ENCODE measurements around the gene AMIGO2. TPM values are rescaled to one million over a fixed set of nuclear protein-coding genes. Genes with fewer than 3 reads are reported as not detected.
A peak's percentile ranks its signal among the peaks of the same experiment; 100 is the strongest.

Gene AMIGO2, protein sequence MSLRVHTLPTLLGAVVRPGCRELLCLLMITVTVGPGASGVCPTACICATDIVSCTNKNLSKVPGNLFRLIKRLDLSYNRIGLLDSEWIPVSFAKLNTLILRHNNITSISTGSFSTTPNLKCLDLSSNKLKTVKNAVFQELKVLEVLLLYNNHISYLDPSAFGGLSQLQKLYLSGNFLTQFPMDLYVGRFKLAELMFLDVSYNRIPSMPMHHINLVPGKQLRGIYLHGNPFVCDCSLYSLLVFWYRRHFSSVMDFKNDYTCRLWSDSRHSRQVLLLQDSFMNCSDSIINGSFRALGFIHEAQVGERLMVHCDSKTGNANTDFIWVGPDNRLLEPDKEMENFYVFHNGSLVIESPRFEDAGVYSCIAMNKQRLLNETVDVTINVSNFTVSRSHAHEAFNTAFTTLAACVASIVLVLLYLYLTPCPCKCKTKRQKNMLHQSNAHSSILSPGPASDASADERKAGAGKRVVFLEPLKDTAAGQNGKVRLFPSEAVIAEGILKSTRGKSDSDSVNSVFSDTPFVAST
- total RNA-seq: 1 to 10 TPM; 2.5 to 4.8 (median 3.0) TPM

- Histone ChIP-seq H3K36me3 (no peaks in the 10 kb centered on the region), H3K9me3 (no peaks in the 10 kb centered on the region), H3K27me3 (no peaks in the 10 kb centered on the region), H3K4me1 (peaks cover 0 to 6% of the 10 kb centered on the region in 2 donors), H3K4me3 (replicated peaks in 1 of 3) (peak within 1 kb of the TSS; percentile 28 to 72 (median 67)), H3K27ac (peak within 1 kb of the TSS; percentile 44 to 83 (median 80))
- intact Hi-C loops (cut with DNase I): no loop called here
- 0 to 1% methylated on average over 12 to 30 of the region's 58 CpGs for WGBS, 2 donors
- TF ChIP-seq, protein P1, sequence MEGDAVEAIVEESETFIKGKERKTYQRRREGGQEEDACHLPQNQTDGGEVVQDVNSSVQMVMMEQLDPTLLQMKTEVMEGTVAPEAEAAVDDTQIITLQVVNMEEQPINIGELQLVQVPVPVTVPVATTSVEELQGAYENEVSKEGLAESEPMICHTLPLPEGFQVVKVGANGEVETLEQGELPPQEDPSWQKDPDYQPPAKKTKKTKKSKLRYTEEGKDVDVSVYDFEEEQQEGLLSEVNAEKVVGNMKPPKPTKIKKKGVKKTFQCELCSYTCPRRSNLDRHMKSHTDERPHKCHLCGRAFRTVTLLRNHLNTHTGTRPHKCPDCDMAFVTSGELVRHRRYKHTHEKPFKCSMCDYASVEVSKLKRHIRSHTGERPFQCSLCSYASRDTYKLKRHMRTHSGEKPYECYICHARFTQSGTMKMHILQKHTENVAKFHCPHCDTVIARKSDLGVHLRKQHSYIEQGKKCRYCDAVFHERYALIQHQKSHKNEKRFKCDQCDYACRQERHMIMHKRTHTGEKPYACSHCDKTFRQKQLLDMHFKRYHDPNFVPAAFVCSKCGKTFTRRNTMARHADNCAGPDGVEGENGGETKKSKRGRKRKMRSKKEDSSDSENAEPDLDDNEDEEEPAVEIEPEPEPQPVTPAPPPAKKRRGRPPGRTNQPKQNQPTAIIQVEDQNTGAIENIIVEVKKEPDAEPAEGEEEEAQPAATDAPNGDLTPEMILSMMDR (IDR thresholded peaks at IDR 0.05): peak in 4 of 6 experiments; percentile 8 to 48 (median 42)
- TF ChIP-seq POLR2A (IDR thresholded peaks at IDR 0.05): peak in 1 of 2 donors; percentile 5
- DNase-seq: peak; percentile 72 to 84
These were observed at the start of gene AMIGO2, which contains the start of gene PCED1B for GRCh38 chr12:47079468-47079980. Gene AMIGO2, minus strand, starts transcription at chr12:47079959. Its CDS starts 957 bp downstream, at chr12:47079002. Gene PCED1B, plus strand, starts transcription at chr12:47079621. Its CDS starts 155,443 bp downstream, at chr12:47235064.

DNA sequence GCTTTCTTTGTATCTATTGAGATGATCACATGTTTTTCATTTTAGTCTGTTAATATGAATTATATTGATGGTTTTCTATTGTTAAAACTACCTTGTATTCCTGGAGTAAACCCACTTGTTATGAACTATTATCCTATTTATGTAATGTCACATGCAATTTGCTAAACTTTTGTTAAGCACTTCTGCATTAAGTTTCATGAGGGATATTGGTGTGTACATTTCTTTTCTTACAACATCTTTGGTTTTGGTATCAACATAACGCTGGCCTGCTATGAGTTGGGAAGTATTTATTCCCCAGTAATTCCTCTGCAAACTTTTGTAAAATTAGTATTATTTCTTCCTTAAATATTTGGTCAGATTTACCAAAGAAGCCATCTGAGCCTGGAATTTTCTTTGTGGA lies 46.5 kb upstream of the AMIGO2 start:
- Histone ChIP-seq H3K4me3 (replicated peaks in 1 of 3) (no peak overlapping the region), H3K36me3 (no peaks in the 10 kb centered on the region), H3K27me3 (no peaks in the 10 kb centered on the region), H3K27ac (no peak overlapping the region), H3K9me3 (no peaks in the 10 kb centered on the region), H3K4me1 (no peaks in the 10 kb centered on the region)
- intact Hi-C loops (cut with DNase I): no loop called here
- 93 to 94% methylated on average over 1 of the region's 1 CpG for WGBS, 2 donors
- no peak for TF ChIP-seq POLR2A (IDR thresholded peaks at IDR 0.05)
- TF ChIP-seq, protein P1 (IDR thresholded peaks at IDR 0.05): no peak
- DNase-seq: no peak

- no peaks in the 10 kb centered on the region for H3K9me3 ChIP-seq
- no peaks in the 10 kb centered on the region for H3K4me1 ChIP-seq
- no peak overlapping the region for H3K27ac ChIP-seq
- no peak for DNase-seq
- H3K36me3 ChIP-seq: no peaks in the 10 kb centered on the region
- intact Hi-C loops (cut with DNase I): no loop called here
- TF ChIP-seq, protein P1 (IDR thresholded peaks at IDR 0.05): no peak
- no peak for TF ChIP-seq POLR2A (IDR thresholded peaks at IDR 0.05)
- WGBS, 2 donors: 67 to 69% methylated on average over 1 of the region's 1 CpG
- H3K27me3 ChIP-seq: no peaks in the 10 kb centered on the region
- H3K4me3 ChIP-seq (replicated peaks in 1 of 3): no peak overlapping the region
These were observed 44.7 kb upstream of the AMIGO2 start for GRCh38 chr12:47124451-47124850.

DNA sequence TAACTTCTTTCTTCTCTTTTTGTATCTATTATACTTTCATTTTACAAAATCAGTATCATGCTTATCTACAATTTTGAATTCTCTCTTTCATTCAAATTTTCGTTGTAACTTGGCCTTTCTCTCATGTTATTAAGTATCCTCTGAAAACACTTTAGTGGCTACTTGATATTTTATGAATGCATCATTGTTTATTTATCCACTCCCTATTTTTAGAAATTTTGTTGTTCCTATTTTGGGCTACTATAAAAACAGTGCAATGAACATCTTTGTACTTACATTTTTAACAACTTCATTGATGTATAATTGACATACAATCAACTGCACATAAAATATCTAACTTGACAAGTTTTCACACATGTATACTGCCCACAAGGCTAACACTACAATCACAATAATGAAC lies 44.0 kb upstream of the AMIGO2 start:
- TF ChIP-seq POLR2A (IDR thresholded peaks at IDR 0.05): no peak
- TF ChIP-seq, protein P1 (IDR thresholded peaks at IDR 0.05): no peak
- H3K9me3 ChIP-seq: no peaks in the 10 kb centered on the region
- no peaks in the 10 kb centered on the region for H3K4me1 ChIP-seq
- H3K36me3 ChIP-seq: no peaks in the 10 kb centered on the region
- no peak overlapping the region for H3K27ac ChIP-seq
- WGBS, 2 donors: 33 to 46% methylated on average over 1 of the region's 1 CpG
- H3K27me3 ChIP-seq: no peaks in the 10 kb centered on the region
- no peak for DNase-seq
- intact Hi-C loops (cut with DNase I): no loop called here
- no peak overlapping the region for H3K4me3 ChIP-seq (replicated peaks in 1 of 3)

GRCh38 chr12:47122602-47123001 lies 42.8 kb upstream of the AMIGO2 start:
- Histone ChIP-seq H3K4me1 (no peaks in the 10 kb centered on the region), H3K36me3 (no peaks in the 10 kb centered on the region), H3K27me3 (no peaks in the 10 kb centered on the region), H3K9me3 (no peaks in the 10 kb centered on the region), H3K27ac (no peak overlapping the region), H3K4me3 (replicated peaks in 1 of 3) (no peak overlapping the region)
- TF ChIP-seq POLR2A (IDR thresholded peaks at IDR 0.05): no peak
- TF ChIP-seq, protein P1 (IDR thresholded peaks at IDR 0.05): no peak
- no peak for DNase-seq
- 95 to 100% methylated on average over 1 of the region's 1 CpG for WGBS, 2 donors
- intact Hi-C loops (cut with DNase I): no loop called here
